ENCODE data around the gene BHLHE23. TPM values are rescaled to one million over a fixed set of nuclear protein-coding genes. Genes with fewer than 3 reads are reported as not detected.

Gene BHLHE23
- total RNA-seq, 4 donors from 2014 or later = not detected

DNA sequence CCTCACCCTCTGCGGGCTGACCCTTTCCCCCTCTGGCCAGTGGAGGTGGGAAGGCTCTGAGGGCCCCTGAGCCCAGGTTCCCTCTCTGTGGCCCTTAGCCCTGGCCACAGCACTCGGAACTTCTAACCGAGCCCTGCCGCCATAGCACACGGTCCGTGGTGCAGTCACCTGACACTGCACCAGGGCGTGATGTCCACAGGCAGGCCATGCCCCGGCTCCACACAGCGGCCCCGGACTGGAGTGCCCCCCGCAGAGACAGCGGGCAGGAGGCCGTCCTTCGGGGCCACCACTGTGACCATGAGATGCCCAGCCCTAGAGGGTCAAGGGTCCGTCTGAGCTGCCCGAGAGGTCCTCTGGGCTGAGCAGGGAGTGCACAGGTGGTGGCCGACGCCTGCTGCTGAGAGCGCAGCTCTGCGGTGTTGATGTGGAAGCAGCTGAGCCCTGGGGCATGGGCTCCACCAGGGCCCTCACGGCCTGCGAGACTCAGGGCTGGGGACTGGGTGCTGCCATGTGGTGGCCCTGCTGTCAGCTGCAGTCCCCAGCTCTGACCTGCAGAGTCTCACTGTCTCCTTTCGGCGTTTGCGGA is 11.2 kb upstream of the BHLHE23 start:
- no peaks in the 10 kb centered on the region for H3K9me3 ChIP-seq
- in situ Hi-C loops (cut with MboI; ENCODE audit: low sequenced_read_pairs in 4 of 4) = loop anchor here in 2 of 4 donors (10.0 to 25.0 kb wide), 2 partner anchors 123 to 131 kb away; no protein-coding TSS in a partner anchor
- no peak overlapping the region for H3K4me3 ChIP-seq
- no peaks in the 10 kb centered on the region for H3K36me3 ChIP-seq
- no peaks in the 10 kb centered on the region for H3K4me1 ChIP-seq
- peaks cover 56 to 92% (median 66%) of the 10 kb centered on the region in 3 donors for H3K27me3 ChIP-seq
- no peak overlapping the region for H3K27ac ChIP-seq
- ATAC-seq (no peak), DNase-seq (no peak)
- TF ChIP-seq, protein P1, sequence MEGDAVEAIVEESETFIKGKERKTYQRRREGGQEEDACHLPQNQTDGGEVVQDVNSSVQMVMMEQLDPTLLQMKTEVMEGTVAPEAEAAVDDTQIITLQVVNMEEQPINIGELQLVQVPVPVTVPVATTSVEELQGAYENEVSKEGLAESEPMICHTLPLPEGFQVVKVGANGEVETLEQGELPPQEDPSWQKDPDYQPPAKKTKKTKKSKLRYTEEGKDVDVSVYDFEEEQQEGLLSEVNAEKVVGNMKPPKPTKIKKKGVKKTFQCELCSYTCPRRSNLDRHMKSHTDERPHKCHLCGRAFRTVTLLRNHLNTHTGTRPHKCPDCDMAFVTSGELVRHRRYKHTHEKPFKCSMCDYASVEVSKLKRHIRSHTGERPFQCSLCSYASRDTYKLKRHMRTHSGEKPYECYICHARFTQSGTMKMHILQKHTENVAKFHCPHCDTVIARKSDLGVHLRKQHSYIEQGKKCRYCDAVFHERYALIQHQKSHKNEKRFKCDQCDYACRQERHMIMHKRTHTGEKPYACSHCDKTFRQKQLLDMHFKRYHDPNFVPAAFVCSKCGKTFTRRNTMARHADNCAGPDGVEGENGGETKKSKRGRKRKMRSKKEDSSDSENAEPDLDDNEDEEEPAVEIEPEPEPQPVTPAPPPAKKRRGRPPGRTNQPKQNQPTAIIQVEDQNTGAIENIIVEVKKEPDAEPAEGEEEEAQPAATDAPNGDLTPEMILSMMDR (IDR thresholded peaks at IDR 0.05 in 4 of 5, conservative IDR thresholded peaks at IDR 0.05 in 1 of 5) = no peak
- no peak for TF ChIP-seq POLR2A (IDR thresholded peaks at IDR 0.05)
- intact Hi-C loops (cut with DNase I; ENCODE audit: low total_unique reads) = no loop called here

DNA sequence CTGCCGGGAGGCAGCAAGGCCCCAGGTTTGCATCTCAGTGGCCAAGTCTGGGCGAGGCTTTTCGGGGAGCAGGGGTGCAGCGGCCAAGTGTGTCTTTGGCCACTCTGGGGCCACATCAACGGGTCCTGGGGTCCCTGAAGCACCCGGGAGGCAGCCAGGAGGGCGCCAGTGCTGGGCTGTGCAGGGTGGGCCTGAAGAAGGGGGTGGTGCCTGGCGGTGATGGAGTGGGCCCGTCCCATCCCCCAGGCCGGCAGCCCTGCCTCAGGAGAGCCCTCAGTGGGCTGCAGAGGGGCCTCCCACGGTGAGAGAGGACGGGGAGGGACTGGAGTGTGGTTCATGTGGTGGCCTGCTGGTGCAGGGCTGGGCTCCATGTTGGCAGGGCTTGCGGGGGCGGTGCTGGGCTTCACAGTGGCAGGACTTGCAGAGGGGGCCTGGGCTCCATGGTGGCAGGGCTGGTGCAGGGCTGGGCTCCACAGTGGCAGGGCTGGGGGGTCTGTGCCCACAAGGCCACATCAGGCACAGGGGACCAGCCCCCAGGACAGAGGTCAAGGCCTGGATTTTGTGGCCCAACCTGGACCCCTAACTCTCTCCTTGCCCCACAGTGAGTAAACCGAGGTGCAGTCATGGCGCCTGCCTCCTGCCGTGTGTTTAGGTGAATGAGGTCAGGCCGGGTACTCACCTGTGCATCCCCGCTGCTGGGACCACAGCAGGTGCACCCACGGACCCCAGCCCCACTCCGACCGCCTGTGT is 10.5 kb upstream of the BHLHE23 start:
- ATAC-seq = no peak
- Histone ChIP-seq H3K27me3 (peaks cover 60 to 92% (median 66%) of the 10 kb centered on the region in 3 donors), H3K27ac (no peak overlapping the region), H3K9me3 (no peaks in the 10 kb centered on the region), H3K4me3 (no peak overlapping the region), H3K36me3 (no peaks in the 10 kb centered on the region), H3K4me1 (no peaks in the 10 kb centered on the region)
- no peak for DNase-seq
- in situ Hi-C loops (cut with MboI; ENCODE audit: low sequenced_read_pairs in 4 of 4) (loop anchor here in 2 of 4 donors (10.0 to 25.0 kb wide), 2 partner anchors 122 to 130 kb away; no protein-coding TSS in a partner anchor), intact Hi-C loops (cut with DNase I; ENCODE audit: low total_unique reads) (no loop called here)
- TF ChIP-seq, protein P1 (IDR thresholded peaks at IDR 0.05 in 4 of 5, conservative IDR thresholded peaks at IDR 0.05 in 1 of 5) = no peak
- no peak for TF ChIP-seq POLR2A (IDR thresholded peaks at IDR 0.05)

DNA sequence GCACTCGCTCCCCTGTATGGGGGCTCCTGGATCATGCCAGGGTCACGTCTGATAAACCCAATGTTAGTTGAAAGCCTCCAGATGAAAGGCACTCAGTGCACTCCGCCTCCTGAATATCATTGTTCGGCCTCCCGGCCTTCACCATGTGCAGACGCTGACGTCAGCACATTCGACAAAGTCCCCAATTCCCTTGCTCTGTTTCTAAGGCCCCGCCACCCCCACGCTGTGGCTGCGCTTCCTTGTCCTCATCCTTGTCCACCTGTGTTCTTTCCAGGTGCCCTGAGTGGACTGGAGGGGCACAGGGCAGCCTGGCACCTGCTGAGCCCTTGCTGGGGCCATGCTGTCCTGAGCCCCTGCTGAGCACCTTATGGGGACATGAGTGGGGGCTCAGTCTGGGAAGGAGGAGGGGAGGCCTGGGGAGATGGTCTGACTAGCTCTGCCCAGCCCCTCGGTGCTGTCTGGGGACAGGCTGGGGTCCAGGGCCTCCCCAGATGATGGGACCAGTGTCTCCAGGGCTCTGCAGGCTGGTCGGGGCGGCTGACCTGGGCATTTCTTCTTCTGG is 9.8 kb upstream of the BHLHE23 start:
- TF ChIP-seq, protein P1 (IDR thresholded peaks at IDR 0.05 in 4 of 5, conservative IDR thresholded peaks at IDR 0.05 in 1 of 5) = no peak
- TF ChIP-seq POLR2A (IDR thresholded peaks at IDR 0.05) = no peak
- ATAC-seq (no peak), DNase-seq (no peak)
- Histone ChIP-seq H3K9me3 (no peaks in the 10 kb centered on the region), H3K4me3 (no peak overlapping the region), H3K27me3 (peaks cover 64 to 92% (median 66%) of the 10 kb centered on the region in 3 donors), H3K27ac (no peak overlapping the region), H3K36me3 (no peaks in the 10 kb centered on the region), H3K4me1 (no peaks in the 10 kb centered on the region)
- intact Hi-C loops (cut with DNase I; ENCODE audit: low total_unique reads) = no loop called here
- in situ Hi-C loops (cut with MboI; ENCODE audit: low sequenced_read_pairs in 4 of 4) = loop anchor here in 2 of 4 donors (10.0 to 25.0 kb wide), 2 partner anchors 122 to 129 kb away; no protein-coding TSS in a partner anchor

DNA sequence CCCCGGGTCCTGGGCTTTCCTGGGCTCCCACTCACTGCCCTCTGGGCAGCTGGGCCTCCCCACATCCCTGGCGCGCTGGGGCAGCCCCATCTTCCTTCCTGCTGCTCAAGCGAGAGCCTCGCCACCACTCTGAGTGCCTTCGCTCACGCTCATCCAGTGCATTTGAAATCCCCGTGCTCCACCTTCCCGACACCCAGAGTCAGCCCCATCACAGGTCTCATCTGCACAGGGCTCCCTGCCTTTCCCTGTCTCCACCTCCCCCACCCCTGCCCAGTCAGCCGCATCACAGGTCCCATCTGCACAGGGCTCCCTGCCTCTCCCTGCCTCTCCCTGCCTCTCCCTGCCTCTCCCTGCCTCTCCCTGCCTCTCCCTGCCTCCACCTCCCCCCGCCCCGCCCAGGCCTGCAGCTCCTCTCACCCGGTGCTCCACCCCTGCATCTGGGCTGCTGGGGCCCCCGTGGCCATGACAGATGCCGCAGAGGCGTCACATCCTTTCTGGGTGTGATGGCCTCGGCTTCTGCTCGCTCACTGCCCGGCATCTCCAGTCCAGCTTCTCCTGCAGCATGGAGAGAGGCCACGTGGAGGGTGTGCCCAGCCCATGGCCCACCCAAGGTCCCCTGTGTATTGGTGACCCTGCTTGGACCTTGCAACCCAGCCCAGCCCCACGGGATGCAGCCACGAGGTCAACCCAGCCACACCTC is 9.0 kb upstream of the BHLHE23 start:
- DNase-seq (no peak), ATAC-seq (no peak)
- H3K27ac ChIP-seq = no peak overlapping the region
- no peaks in the 10 kb centered on the region for H3K36me3 ChIP-seq
- H3K4me3 ChIP-seq = no peak overlapping the region
- no peaks in the 10 kb centered on the region for H3K9me3 ChIP-seq
- intact Hi-C loops (cut with DNase I; ENCODE audit: low total_unique reads) (no loop called here), in situ Hi-C loops (cut with MboI; ENCODE audit: low sequenced_read_pairs in 4 of 4) (loop anchor here in 2 of 4 donors (10.0 to 25.0 kb wide), 2 partner anchors 121 to 129 kb away; no protein-coding TSS in a partner anchor)
- no peaks in the 10 kb centered on the region for H3K4me1 ChIP-seq
- TF ChIP-seq, protein P1 (IDR thresholded peaks at IDR 0.05 in 4 of 5, conservative IDR thresholded peaks at IDR 0.05 in 1 of 5) = no peak
- TF ChIP-seq POLR2A (IDR thresholded peaks at IDR 0.05) = no peak
- peaks cover 66 to 92% (median 68%) of the 10 kb centered on the region in 3 donors for H3K27me3 ChIP-seq

All from gastrocnemius medialis (tissue), 4 donors.